DLD1 (cell line): ENCODE results near the gene DUSP12.

Experiments
- in situ Hi-C: cut with HindIII; loops from 2 replicates; pipeline ENCODE4 v1.10.0; 2017; ENCODE audit warnings: low sequenced_read_pairs

DUSP12 gene

DNA sequence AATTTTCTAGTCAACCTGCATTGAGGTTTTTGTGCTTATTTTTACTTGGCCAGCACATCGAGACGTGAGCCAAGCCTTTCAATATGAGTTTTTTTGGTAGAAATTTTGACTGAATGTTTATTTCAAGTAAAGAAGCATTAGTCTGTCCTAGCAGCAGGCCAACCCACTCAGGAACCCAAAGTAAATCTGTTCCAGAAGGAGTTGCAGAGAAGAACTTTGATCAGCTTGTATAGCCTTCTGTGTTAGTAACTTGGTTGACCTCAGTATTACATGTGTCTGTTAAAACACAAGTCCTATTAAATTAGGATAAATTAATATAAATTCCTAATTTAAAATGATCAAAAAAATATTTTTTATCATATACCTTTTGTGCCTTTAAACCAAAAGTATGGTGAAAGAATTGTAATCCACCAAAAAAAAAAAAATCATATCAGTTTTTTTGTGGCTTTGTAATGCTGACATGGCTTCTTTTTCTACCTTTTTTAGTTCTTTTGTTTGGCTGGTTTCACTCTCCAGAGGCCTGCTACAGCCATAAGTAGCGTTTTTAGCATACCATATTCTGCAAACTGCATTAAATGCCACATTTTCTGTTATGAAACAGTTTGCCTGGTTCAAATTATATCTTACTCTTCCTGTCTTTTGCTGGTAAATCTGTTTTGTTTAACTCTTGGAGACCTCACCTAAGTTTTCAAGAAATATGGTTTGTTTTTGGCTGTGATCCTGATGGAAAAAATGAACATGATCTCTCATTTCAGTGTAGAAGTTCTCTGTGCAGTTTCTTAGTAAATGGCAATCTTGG lies 56.0 kb downstream of the DUSP12 start:
- in situ Hi-C loops = no loop called here
